Measurements from ENCODE around the gene CAV2. TPM values are rescaled to one million over a fixed set of nuclear protein-coding genes. Genes with fewer than 3 reads are reported as not detected.

CAV2 gene
- total and polyA plus RNA-seq, 2 of the 8 experiments (the other 6 are each of a cell fraction or from before 2014, with no cell fraction given): 2.8 to 4.7 TPM

DNA sequence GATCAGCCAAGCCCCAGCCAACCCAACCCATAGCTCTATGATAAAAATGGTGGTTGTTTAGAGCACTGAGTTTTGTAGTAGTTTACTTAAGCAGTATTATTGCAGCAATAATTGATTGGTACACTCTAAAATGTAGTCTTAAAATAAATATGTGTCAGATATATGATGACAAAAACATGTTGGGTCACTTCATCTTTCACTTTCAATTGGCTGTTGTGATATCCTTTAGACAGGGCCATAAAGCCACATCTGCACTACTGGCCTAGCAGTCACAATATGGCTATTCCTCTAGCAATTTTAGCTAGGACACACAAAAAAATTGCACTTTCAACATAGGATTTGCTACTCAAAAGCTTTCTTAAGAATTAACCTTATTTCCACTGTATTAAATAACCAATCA lies 19.4 kb downstream of the CAV2 start:
- Histone ChIP-seq H3K4ac (replicated peaks; ENCODE audit: insufficient read length, low read depth, low read length) (no peak overlapping the region), H2BK15ac (ENCODE audit: low read length) (no peak overlapping the region), H3K23ac (ENCODE audit: insufficient read length) (no peak overlapping the region), H3K27ac (ENCODE audit: low read depth, low read length) (no peak overlapping the region), H4K8ac (ENCODE audit: extremely low read depth, insufficient read depth, low read length) (no peak overlapping the region), H3K4me2 (ENCODE audit: insufficient read depth in 1 of 2, low read depth in 2 of 2, low read length in 2 of 2) (no peak overlapping the region), H2BK5ac (ENCODE audit: low read depth, low read length) (no peak overlapping the region), H3K4me3 (ENCODE audit: extremely low read depth in 1 of 4, insufficient read depth in 2 of 4, low read depth in 3 of 4, low read length in 4 of 4) (no peak overlapping the region), H3K79me2 (ENCODE audit: control insufficient read depth in 1 of 2, insufficient read depth in 2 of 2, low read length in 2 of 2) (no peaks in the 10 kb centered on the region; a peak in 1 of 4 replicates), H3K27me3 (replicated peaks in 1 of 4; ENCODE audit: control insufficient read depth in 3 of 4, extremely low read depth in 1 of 4, insufficient read depth in 3 of 4, low read length in 3 of 4) (0 out of 7 replicates have a peak, but pooled peaks cover 0 to 2% (median 0%) of the 10 kb centered on the region in 4 experiments), H4K20me1 (replicated peaks in 1 of 2; ENCODE audit: control insufficient read depth in 1 of 2, insufficient read depth in 2 of 2, low read length in 2 of 2) (no peaks in the 10 kb centered on the region), H3K9ac (replicated peaks in 1 of 4; ENCODE audit: extremely low read depth in 1 of 4, low read depth in 3 of 4, low read length in 3 of 4) (no peak overlapping the region), H3K23me2 (ENCODE audit: low read depth, low read length) (no peaks in the 10 kb centered on the region), H3K36me3 (ENCODE audit: control insufficient read depth in 2 of 4, insufficient read depth in 4 of 4, low read length in 3 of 4) (no peaks in the 10 kb centered on the region), H2BK20ac (ENCODE audit: low read length) (no peak overlapping the region), H2BK12ac (ENCODE audit: low read depth, low read length) (no peak overlapping the region), H3K79me1 (ENCODE audit: low read depth, low read length) (no peaks in the 10 kb centered on the region), H4K91ac (replicated peaks; ENCODE audit: insufficient read length, low read length) (no peak overlapping the region), H3K14ac (ENCODE audit: insufficient read length) (no peak overlapping the region), H3K56ac (replicated peaks; ENCODE audit: insufficient read length, low read depth, low read length) (no peak overlapping the region), H4K5ac (ENCODE audit: insufficient read length, low read depth, low read length) (no peak overlapping the region), H2BK120ac (replicated peaks; ENCODE audit: low read depth, low read length) (no peak overlapping the region), H3K4me1 (replicated peaks in 1 of 4; ENCODE audit: control insufficient read depth in 3 of 4, insufficient read depth in 4 of 4, low read length in 3 of 4) (peaks cover 0 to 10% (median 9%) of the 10 kb centered on the region in 4 experiments; a peak in 5 of 7 replicates), H3K18ac (ENCODE audit: extremely low read depth, low read length) (no peak overlapping the region), H2AFZ (ENCODE audit: low read length) (no peak overlapping the region), H3K9me3 (ENCODE audit: insufficient read depth in 2 of 2, low read depth in 1 of 2, low read length in 1 of 2) (no peaks in the 10 kb centered on the region), H2AK5ac (ENCODE audit: low read depth, low read length) (no peak overlapping the region)
- no peak for FAIRE-seq
- ChIA-PET CTCF (ENCODE audit: partially characterized antibody) (interaction anchor here (0.6 to 2.0 kb wide), 3 partner anchors 67 to 342 kb away, joined by 3 to 5 read pairs (median 4); no protein-coding TSS in a partner anchor), POLR2A (ENCODE audit: partially characterized antibody) (no interaction called here)
- TF ChIP-seq MAFK (IDR thresholded peaks at IDR 0.05; ENCODE audit: low read depth, low read length) (no peak), CBX5 (IDR thresholded peaks at IDR 0.05; ENCODE audit: low read depth, low read length) (no peak), RBBP5 (IDR thresholded peaks at IDR 0.05; ENCODE audit: borderline replicate concordance, low read depth, low read length) (no peak), SIX5 (IDR thresholded peaks at IDR 0.05; ENCODE audit: low read depth, low read length) (no peak), USF2 (IDR thresholded peaks at IDR 0.05; ENCODE audit: low read length) (no peak), JUND (IDR thresholded peaks at IDR 0.05; ENCODE audit: low read length) (no peak), NRF1 (IDR thresholded peaks at IDR 0.05; ENCODE audit: low read depth, low read length) (no peak), EP300 (IDR thresholded peaks at IDR 0.05; ENCODE audit: borderline replicate concordance in 1 of 2, low read depth in 2 of 2, low read length in 2 of 2) (no peak), CTCF (IDR thresholded peaks at IDR 0.05; ENCODE audit: control extremely low read depth in 1 of 3, insufficient read depth in 1 of 3, low read depth in 1 of 3, low read length in 3 of 3) (no peak), TBP (IDR thresholded peaks at IDR 0.05; ENCODE audit: low read depth, low read length) (no peak), GTF2F1 (IDR thresholded peaks at IDR 0.05; ENCODE audit: borderline replicate concordance, low read depth, low read length) (no peak)
- no peak for DNase-seq (ENCODE audit: low read depth in 1 of 2, low spot score in 2 of 2)
